ENCODE measurements around the gene ELMO2. TPM values are rescaled to one million over a fixed set of nuclear protein-coding genes. Genes with fewer than 3 reads are reported as not detected.

ELMO2 gene
- total RNA-seq, 1 experiment from 2014 or later = 51.6 TPM

DNA sequence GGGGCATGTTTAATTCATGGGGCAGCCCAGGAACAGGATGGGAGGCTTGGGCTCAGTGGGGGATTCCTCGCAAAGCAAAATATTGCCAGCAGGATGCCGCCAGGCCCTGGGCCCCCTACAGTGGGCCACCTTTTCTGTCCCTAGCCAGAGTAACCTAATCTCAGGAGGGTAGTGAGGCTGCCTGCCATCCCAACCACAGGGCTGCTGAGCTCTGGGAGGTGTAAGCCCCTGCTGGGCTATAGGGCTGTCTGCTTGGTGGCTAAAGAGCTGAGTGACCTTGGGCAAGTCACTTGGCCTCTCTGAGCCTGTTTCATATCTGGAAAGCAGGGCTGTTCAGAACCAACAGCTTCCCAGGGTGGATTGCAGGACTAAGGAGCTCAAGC lies 62.4 kb downstream of the ELMO2 start:
- TF ChIP-seq, protein P1, sequence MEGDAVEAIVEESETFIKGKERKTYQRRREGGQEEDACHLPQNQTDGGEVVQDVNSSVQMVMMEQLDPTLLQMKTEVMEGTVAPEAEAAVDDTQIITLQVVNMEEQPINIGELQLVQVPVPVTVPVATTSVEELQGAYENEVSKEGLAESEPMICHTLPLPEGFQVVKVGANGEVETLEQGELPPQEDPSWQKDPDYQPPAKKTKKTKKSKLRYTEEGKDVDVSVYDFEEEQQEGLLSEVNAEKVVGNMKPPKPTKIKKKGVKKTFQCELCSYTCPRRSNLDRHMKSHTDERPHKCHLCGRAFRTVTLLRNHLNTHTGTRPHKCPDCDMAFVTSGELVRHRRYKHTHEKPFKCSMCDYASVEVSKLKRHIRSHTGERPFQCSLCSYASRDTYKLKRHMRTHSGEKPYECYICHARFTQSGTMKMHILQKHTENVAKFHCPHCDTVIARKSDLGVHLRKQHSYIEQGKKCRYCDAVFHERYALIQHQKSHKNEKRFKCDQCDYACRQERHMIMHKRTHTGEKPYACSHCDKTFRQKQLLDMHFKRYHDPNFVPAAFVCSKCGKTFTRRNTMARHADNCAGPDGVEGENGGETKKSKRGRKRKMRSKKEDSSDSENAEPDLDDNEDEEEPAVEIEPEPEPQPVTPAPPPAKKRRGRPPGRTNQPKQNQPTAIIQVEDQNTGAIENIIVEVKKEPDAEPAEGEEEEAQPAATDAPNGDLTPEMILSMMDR (IDR thresholded peaks at IDR 0.05; ENCODE audit: unreplicated experiment) = no peak
- intact Hi-C loops (cut with micrococcal nuclease; ENCODE audit: unreplicated experiment) = no loop called here
- DNase-seq = no peak
- H3K4me3 Mint-ChIP-seq (ENCODE audit: low read depth, unreplicated experiment) = no peak overlapping the region
- peaks cover 35% of the 10 kb centered on the region for H3K36me3 Mint-ChIP-seq (ENCODE audit: insufficient read depth, unreplicated experiment)
- CTCF ChIA-PET = interaction anchor here (0.9 kb wide), 1 partner anchor 17 kb away, joined by 3 read pairs; no protein-coding TSS in a partner anchor
- H3K27me3 Mint-ChIP-seq (ENCODE audit: unreplicated experiment) = peaks cover 63% of the 10 kb centered on the region
- H3K9me3 Mint-ChIP-seq (ENCODE audit: low read depth, unreplicated experiment) = no peaks in the 10 kb centered on the region
- no TSS peak for BruUV-seq (replicated peaks)
- H3K27ac Mint-ChIP-seq (ENCODE audit: unreplicated experiment) = no peak overlapping the region
- H3K4me1 Mint-ChIP-seq (ENCODE audit: low read depth, unreplicated experiment) = no peaks in the 10 kb centered on the region

DNA sequence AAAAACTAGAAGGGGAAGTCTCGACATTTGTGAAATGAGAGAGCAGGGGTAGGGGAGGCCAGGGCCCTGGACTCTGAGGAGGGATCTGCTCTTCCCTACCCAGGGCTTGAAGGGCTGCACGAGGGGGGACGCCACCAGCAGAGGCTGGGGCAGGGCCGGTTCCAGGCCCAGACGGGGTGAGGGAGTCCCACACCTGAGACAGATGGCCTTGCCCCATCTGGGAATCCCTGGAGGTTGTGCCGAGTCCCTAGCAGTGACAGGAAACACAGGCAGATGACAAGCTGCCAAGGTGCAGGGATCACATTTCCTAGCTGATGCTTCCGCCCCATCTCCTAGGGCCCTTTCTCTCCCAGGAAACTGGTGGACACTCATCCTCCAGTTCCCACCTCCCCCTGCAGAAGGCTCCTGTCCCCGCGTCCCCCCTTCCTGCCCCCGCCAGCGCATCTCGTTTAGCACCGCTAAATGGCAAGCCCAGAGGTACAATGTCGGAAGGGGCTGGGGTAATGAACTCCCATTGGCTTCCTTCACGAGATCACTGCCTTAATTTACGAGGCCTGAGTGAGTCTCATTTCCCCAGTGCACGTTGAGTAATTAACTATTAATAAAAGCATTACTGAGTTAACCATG lies 63.0 kb downstream of the ELMO2 start:
- BruUV-seq (replicated peaks) = no TSS peak

DNA sequence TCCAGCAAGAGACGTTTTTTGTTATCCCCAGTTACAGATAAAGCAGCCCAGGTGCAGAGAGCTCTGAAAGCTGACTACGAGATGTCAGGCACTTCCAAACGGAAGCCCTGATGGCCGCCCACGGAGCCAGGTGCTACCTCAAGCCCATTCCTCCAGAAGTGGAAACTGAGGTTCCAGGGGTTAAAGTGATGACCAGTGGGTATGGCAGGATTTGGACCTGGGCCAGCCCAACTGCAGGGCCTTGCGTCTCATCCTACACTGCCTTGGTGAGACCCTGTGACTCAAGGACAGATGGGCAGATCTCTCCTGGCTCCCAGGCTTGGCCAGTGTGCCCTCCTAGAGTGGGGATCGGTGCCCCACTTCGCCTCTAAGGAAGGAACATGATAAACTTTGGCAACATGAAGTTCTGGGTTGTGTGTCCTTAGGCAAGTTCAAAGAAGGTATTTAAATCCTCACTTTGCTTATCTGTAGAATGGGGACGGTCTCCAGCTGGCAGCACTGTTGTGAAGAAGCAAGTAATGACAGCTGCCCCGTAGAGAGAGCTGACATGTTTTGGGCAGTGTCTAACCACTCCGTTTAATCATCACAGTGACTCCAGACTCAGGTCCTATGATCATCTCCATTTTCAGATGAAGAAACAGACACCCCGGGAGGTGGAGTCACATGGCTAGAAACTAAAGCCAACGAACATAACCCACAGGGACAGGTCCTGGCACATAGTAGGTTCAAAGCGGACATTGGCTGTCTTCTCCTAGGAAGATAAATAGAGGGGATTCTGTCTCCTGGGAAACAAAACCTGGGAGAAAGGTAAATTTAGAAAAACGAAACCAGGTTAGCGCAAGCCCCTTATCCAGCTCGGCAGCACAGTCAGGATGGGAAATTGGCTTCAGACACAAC lies 63.7 kb downstream of the ELMO2 start:
- H3K4me1 Mint-ChIP-seq (ENCODE audit: low read depth, unreplicated experiment) = no peaks in the 10 kb centered on the region
- BruUV-seq (replicated peaks) = no TSS peak
- TF ChIP-seq, protein P1 (IDR thresholded peaks at IDR 0.05; ENCODE audit: unreplicated experiment) = no peak
- no peak for DNase-seq
- H3K27me3 Mint-ChIP-seq (ENCODE audit: unreplicated experiment) = peaks cover 76% of the 10 kb centered on the region
- no peak overlapping the region for H3K4me3 Mint-ChIP-seq (ENCODE audit: low read depth, unreplicated experiment)
- intact Hi-C loops (cut with micrococcal nuclease; ENCODE audit: unreplicated experiment) = no loop called here
- no peaks in the 10 kb centered on the region for H3K9me3 Mint-ChIP-seq (ENCODE audit: low read depth, unreplicated experiment)
- H3K27ac Mint-ChIP-seq (ENCODE audit: unreplicated experiment) = no peak overlapping the region
- peaks cover 32% of the 10 kb centered on the region for H3K36me3 Mint-ChIP-seq (ENCODE audit: insufficient read depth, unreplicated experiment)
- CTCF ChIA-PET = no interaction called here

More for the DNA sequence above, 63.0 kb downstream of the ELMO2 start:
- intact Hi-C loops (cut with micrococcal nuclease; ENCODE audit: unreplicated experiment) = no loop called here
- TF ChIP-seq, protein P1 (IDR thresholded peaks at IDR 0.05; ENCODE audit: unreplicated experiment) = no peak
- H3K9me3 Mint-ChIP-seq (ENCODE audit: low read depth, unreplicated experiment) = no peaks in the 10 kb centered on the region
- peaks cover 32% of the 10 kb centered on the region for H3K36me3 Mint-ChIP-seq (ENCODE audit: insufficient read depth, unreplicated experiment)
- H3K27ac Mint-ChIP-seq (ENCODE audit: unreplicated experiment) = no peak overlapping the region
- H3K4me3 Mint-ChIP-seq (ENCODE audit: low read depth, unreplicated experiment) = no peak overlapping the region
- no peaks in the 10 kb centered on the region for H3K4me1 Mint-ChIP-seq (ENCODE audit: low read depth, unreplicated experiment)
- CTCF ChIA-PET = interaction anchor here (0.9 kb wide), 1 partner anchor 17 kb away, joined by 3 read pairs; no protein-coding TSS in a partner anchor
- H3K27me3 Mint-ChIP-seq (ENCODE audit: unreplicated experiment) = peaks cover 69% of the 10 kb centered on the region
- DNase-seq = no peak

DNA sequence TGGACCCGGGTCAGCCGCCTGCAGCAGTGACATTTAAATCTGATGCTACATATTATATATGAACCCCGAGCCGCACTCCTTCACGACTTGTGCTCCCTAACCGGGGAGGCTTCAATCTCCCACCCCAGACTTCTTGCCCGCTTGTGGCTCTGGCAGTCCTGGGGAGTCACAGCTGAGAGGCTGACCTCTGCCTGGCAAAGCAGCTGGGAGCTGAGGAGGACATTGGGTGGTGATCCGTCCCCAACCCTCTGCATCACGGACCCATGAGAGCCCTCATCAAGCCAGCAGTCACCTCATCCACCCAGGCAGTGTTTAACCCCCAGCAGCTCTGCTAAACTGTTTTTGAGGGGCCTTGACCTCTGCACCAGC lies 64.4 kb downstream of the ELMO2 start:
- no peaks in the 10 kb centered on the region for H3K4me1 Mint-ChIP-seq (ENCODE audit: low read depth, unreplicated experiment)
- TF ChIP-seq, protein P1 (IDR thresholded peaks at IDR 0.05; ENCODE audit: unreplicated experiment) = no peak
- H3K36me3 Mint-ChIP-seq (ENCODE audit: insufficient read depth, unreplicated experiment) = peaks cover 32% of the 10 kb centered on the region
- intact Hi-C loops (cut with micrococcal nuclease; ENCODE audit: unreplicated experiment) = no loop called here
- no TSS peak for BruUV-seq (replicated peaks)
- CTCF ChIA-PET = no interaction called here
- no peak for DNase-seq
- H3K4me3 Mint-ChIP-seq (ENCODE audit: low read depth, unreplicated experiment) = no peak overlapping the region
- H3K27me3 Mint-ChIP-seq (ENCODE audit: unreplicated experiment) = peaks cover 83% of the 10 kb centered on the region
- no peaks in the 10 kb centered on the region for H3K9me3 Mint-ChIP-seq (ENCODE audit: low read depth, unreplicated experiment)
- no peak overlapping the region for H3K27ac Mint-ChIP-seq (ENCODE audit: unreplicated experiment)
